Neural progenitor cell (in vitro differentiated cells): Measurements from ENCODE around the gene ACSL4.

Experiments used
- EZH2 ChIP-seq: fragments of 200-600 bp; sonication (generic); IDR thresholded peaks from 2 replicates; pipeline ENCODE4 v1.6.1; 2017; ENCODE audit warnings: antibody characterized with exemption, mild to moderate bottlenecking, moderate library complexity
- EZH2phosphoT487 ChIP-seq: fragments of 200-600 bp; sonication (generic); IDR thresholded peaks from 2 replicates; pipeline ENCODE4 v1.6.1; 2017; ENCODE audit warnings: antibody characterized with exemption
- TF ChIP-seq, protein P1 (sequence below): fragments of 200-600 bp; sonication (generic); IDR thresholded peaks from 2 replicates; pipeline ENCODE4 v1.5.1; 2017; ENCODE audit warnings: antibody characterized with exemption, mild to moderate bottlenecking

DNA sequence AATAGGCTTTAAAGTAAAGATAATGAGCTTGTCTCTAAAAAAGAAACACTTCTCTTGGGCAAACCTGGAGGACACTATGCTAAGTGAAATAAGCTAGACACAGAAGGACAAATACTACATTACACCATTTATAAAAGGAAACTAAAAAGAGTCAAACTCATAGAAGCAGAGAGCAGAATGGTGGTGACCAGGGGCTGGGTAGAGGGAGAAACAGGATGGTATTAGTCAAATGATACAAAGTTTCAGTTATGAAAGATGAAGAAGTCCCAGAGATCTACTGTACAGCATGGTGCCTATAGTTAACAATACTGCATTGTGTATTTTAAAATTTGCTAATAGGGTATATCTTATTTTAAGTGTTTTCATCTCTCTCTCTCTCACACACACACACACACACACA, 28.5 kb downstream of the ACSL4 start:
- TF ChIP-seq EZH2phosphoT487 (no peak), EZH2 (no peak)
- TF ChIP-seq, protein P1, sequence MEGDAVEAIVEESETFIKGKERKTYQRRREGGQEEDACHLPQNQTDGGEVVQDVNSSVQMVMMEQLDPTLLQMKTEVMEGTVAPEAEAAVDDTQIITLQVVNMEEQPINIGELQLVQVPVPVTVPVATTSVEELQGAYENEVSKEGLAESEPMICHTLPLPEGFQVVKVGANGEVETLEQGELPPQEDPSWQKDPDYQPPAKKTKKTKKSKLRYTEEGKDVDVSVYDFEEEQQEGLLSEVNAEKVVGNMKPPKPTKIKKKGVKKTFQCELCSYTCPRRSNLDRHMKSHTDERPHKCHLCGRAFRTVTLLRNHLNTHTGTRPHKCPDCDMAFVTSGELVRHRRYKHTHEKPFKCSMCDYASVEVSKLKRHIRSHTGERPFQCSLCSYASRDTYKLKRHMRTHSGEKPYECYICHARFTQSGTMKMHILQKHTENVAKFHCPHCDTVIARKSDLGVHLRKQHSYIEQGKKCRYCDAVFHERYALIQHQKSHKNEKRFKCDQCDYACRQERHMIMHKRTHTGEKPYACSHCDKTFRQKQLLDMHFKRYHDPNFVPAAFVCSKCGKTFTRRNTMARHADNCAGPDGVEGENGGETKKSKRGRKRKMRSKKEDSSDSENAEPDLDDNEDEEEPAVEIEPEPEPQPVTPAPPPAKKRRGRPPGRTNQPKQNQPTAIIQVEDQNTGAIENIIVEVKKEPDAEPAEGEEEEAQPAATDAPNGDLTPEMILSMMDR = no peak
